ENCODE measurements around the gene DHH.
"Not testable (repeated sequence)": the region's sequence is repeated elsewhere in the genome, so short reads cannot be mapped to it uniquely, and the experiment has no call there.

The DHH gene

GRCh38 chr12:49094160-49094974 lies at the start of gene DHH:
Gene DHH, minus strand, starts transcription at chr12:49094801. Its CDS starts 289 bp downstream, at chr12:49094512.
- DNase-seq = no peak

GRCh38 chr12:49144384-49144783 lies 49.8 kb upstream of the DHH start:
- no peak for DNase-seq

GRCh38 chr12:49138999-49139398 lies 44.4 kb upstream of the DHH start:
- DNase-seq = no peak

GRCh38 chr12:49138587-49138986 lies 44.0 kb upstream of the DHH start:
- no peak for DNase-seq

- DNase-seq = no peak
Observed at GRCh38 chr12:49137476-49137875, 42.9 kb upstream of the DHH start.

GRCh38 chr12:49136997-49137396 lies 42.4 kb upstream of the DHH start:
- DNase-seq = not testable (repeated sequence)

GRCh38 chr12:49133590-49133989 lies 39.0 kb upstream of the DHH start:
- DNase-seq = no peak

GRCh38 chr12:49133014-49133413 lies 38.4 kb upstream of the DHH start:
- DNase-seq = no peak

- DNase-seq = no peak
Observed at GRCh38 chr12:49131894-49132461, 37.4 kb upstream of the DHH start.

- peak; percentile 83 for DNase-seq
Observed at GRCh38 chr12:49131051-49131893, 36.7 kb upstream of the DHH start, which contains the start of gene TUBA1B. Gene TUBA1B, minus strand, starts transcription at chr12:49131395. Its CDS starts 95 bp downstream, at chr12:49131300.

GRCh38 chr12:49130151-49131050 lies 35.8 kb upstream of the DHH start:
- peak; percentile 89 for DNase-seq

GRCh38 chr12:49129332-49130150 lies 34.9 kb upstream of the DHH start:
- no peak for DNase-seq

- not testable (repeated sequence) for DNase-seq
Observed at GRCh38 chr12:49127971-49128370, 33.4 kb upstream of the DHH start.

- no peak for DNase-seq
Observed at GRCh38 chr12:49126852-49127763, 32.5 kb upstream of the DHH start.

- no peak for DNase-seq
Observed at GRCh38 chr12:49121047-49121696, 26.6 kb upstream of the DHH start.

- no peak for DNase-seq
Observed at GRCh38 chr12:49111206-49111605, 16.6 kb upstream of the DHH start.

GRCh38 chr12:49110464-49111155 lies 16.0 kb upstream of the DHH start, which contains the start of gene LMBR1L:
Gene LMBR1L, minus strand, starts transcription at chr12:49110847. Its CDS starts 292 bp downstream, at chr12:49110555.
- peak; percentile 91 for DNase-seq

GRCh38 chr12:49109641-49110463 lies 15.3 kb upstream of the DHH start:
- DNase-seq = no peak

All from NK-92 treated with Interleukin-12 subunit alpha and Interleukin-12 subunit beta, amount 100 ng/mL, for 24 hours (cell line).